ENCODE measurements around the gene MAP3K19. TPM values are rescaled to one million over a fixed set of nuclear protein-coding genes. Genes with fewer than 3 reads are reported as not detected.
A peak's percentile ranks its signal among the peaks of the same experiment; 100 is the strongest.

Gene MAP3K19
- total RNA-seq, 3 donors from 2014 or later, result not detected

- ATAC-seq (peak; percentile 98), DNase-seq (peak; percentile 35 to 56 (median 49))
- Histone ChIP-seq H3K4me3 (no peak overlapping the region), H3K36me3 (ENCODE audit: low read depth) (no peaks in the 10 kb centered on the region), H3K4me1 (ENCODE audit: low read depth) (peaks cover 5% of the 10 kb centered on the region), H3K9me3 (peaks cover 16% of the 10 kb centered on the region)
- intact Hi-C loops (cut with DNase I, micrococcal nuclease), result no loop called here
- no peak for TF ChIP-seq CTCF (IDR thresholded peaks at IDR 0.05)
These were observed 27.0 kb upstream of the MAP3K19 start for GRCh38 chr2:135074216-135074615.

GRCh38 chr2:135072125-135072997 lies 25.1 kb upstream of the MAP3K19 start:
- Histone ChIP-seq H3K9me3 (peaks cover 16% of the 10 kb centered on the region), H3K36me3 (ENCODE audit: low read depth) (no peaks in the 10 kb centered on the region), H3K4me1 (ENCODE audit: low read depth) (peaks cover 5% of the 10 kb centered on the region), H3K4me3 (no peak overlapping the region)
- intact Hi-C loops (cut with DNase I, micrococcal nuclease), result no loop called here
- TF ChIP-seq CTCF (IDR thresholded peaks at IDR 0.05), result no peak
- no peak for ATAC-seq
- no peak for DNase-seq

GRCh38 chr2:135066710-135067109 lies 19.5 kb upstream of the MAP3K19 start:
- Histone ChIP-seq H3K4me1 (ENCODE audit: low read depth) (no peaks in the 10 kb centered on the region), H3K9me3 (peaks cover 4% of the 10 kb centered on the region), H3K4me3 (no peak overlapping the region), H3K36me3 (ENCODE audit: low read depth) (no peaks in the 10 kb centered on the region)
- TF ChIP-seq CTCF (IDR thresholded peaks at IDR 0.05), result no peak
- no peak for ATAC-seq
- intact Hi-C loops (cut with DNase I, micrococcal nuclease), result no loop called here
- DNase-seq, result no peak

- ATAC-seq (no peak), DNase-seq (no peak)
- intact Hi-C loops (cut with DNase I, micrococcal nuclease), result no loop called here
- Histone ChIP-seq H3K9me3 (no peaks in the 10 kb centered on the region), H3K4me1 (ENCODE audit: low read depth) (no peaks in the 10 kb centered on the region), H3K4me3 (no peak overlapping the region), H3K36me3 (ENCODE audit: low read depth) (no peaks in the 10 kb centered on the region)
- TF ChIP-seq CTCF (IDR thresholded peaks at IDR 0.05), result no peak
These were observed 16.9 kb upstream of the MAP3K19 start for GRCh38 chr2:135064149-135064548.

- H3K4me3 ChIP-seq, result no peak overlapping the region
- H3K36me3 ChIP-seq (ENCODE audit: low read depth), result no peaks in the 10 kb centered on the region
- intact Hi-C loops (cut with DNase I, micrococcal nuclease), result no loop called here
- TF ChIP-seq CTCF (IDR thresholded peaks at IDR 0.05), result no peak
- ATAC-seq (no peak), DNase-seq (no peak)
- H3K4me1 ChIP-seq (ENCODE audit: low read depth), result no peaks in the 10 kb centered on the region
- H3K9me3 ChIP-seq, result no peaks in the 10 kb centered on the region
These were observed 16.0 kb upstream of the MAP3K19 start for GRCh38 chr2:135063210-135063609.
